H1 (cell line): Measurements from ENCODE around the gene TUBA4B. TPM values are rescaled to one million over a fixed set of nuclear protein-coding genes. Genes with fewer than 3 reads are reported as not detected.

Experiments
- CTCF ChIA-PET: fragments of 300-600 bp; sonication (Branson Sonifier 250); formaldehyde crosslinking; loops from one replicate; lab custom pipeline; 2021; ENCODE audit not compliant: partially characterized antibody; lab: Charles Lee
- POLR2A ChIA-PET: fragments of 300-600 bp; sonication (Branson Sonifier 250); formaldehyde crosslinking; loops from one replicate; lab custom pipeline; 2021; ENCODE audit warnings: inconsistent platforms; ENCODE audit not compliant: partially characterized antibody; lab: Charles Lee
- DNase-seq, 2 experiments: peaks; one replicate each; pipeline versions ENCODE4 v3.0.0 to v3.0.0-alpha.2; 2010 to 2022; ENCODE audit warnings: low spot score in 2 of 2, low read depth in 1 of 2, mixed read lengths in 1 of 2
- FAIRE-seq: peaks from 2 replicates; lab custom pipeline; 2011; peaks lifted over from hg19 to GRCh38; lab: Jason Lieb, UNC
- H2AFZ ChIP-seq: 2 replicates; pipeline ENCODE4 v1.8.1; 2012; ENCODE audit warnings: low read length, inconsistent platforms
- H2AK5ac ChIP-seq: 2 replicates; pipeline ENCODE4 v1.6.1; 2013; ENCODE audit warnings: low read depth, low read length
- H2BK120ac ChIP-seq: replicated peaks from 2 replicates; pipeline ENCODE3; 2013; ENCODE audit warnings: low read depth, low read length, inconsistent platforms
- H2BK12ac ChIP-seq: 2 replicates; pipeline ENCODE4 v1.6.1; 2013; ENCODE audit warnings: low read depth, low read length
- H2BK15ac ChIP-seq: 2 replicates; pipeline ENCODE4 v1.6.1; 2013; ENCODE audit warnings: low read length
- H2BK20ac ChIP-seq: 2 replicates; pipeline ENCODE4 v1.6.1; 2013; ENCODE audit warnings: low read length
- H2BK5ac ChIP-seq: 2 replicates; pipeline ENCODE4 v1.6.1; 2013; ENCODE audit warnings: low read depth, low read length
- H3K14ac ChIP-seq: 2 replicates; pipeline ENCODE4 v1.6.1; 2013; ENCODE audit warnings: inconsistent platforms; ENCODE audit not compliant: insufficient read length
- H3K18ac ChIP-seq: 2 replicates; pipeline ENCODE4 v1.6.1; 2013; ENCODE audit warnings: low read length; ENCODE audit errors: extremely low read depth
- H3K23ac ChIP-seq: 2 replicates; pipeline ENCODE4 v1.6.1; 2013; ENCODE audit warnings: inconsistent platforms; ENCODE audit not compliant: insufficient read length
- H3K23me2 ChIP-seq: 2 replicates; pipeline ENCODE4 v1.6.1; 2013; ENCODE audit warnings: low read depth, low read length
- H3K27ac ChIP-seq: 2 replicates; pipeline ENCODE4 v1.6.1; 2011; ENCODE audit warnings: low read depth, low read length, inconsistent platforms
- H3K27me3 ChIP-seq, 4 experiments: replicated peaks in 1 of 4; 1 replicate in 1 of 4; 2 replicates in 3 of 4; pipeline versions ENCODE4 v1.6.1 to v1.8.1; 2011 to 2013; ENCODE audit warnings: low read length in 3 of 4, mild to moderate bottlenecking in 3 of 4, inconsistent platforms in 2 of 4, mixed read lengths in 2 of 4, moderate library complexity in 1 of 4; ENCODE audit not compliant: control insufficient read depth in 3 of 4, insufficient read depth in 3 of 4; ENCODE audit errors: extremely low read depth in 1 of 4
- H3K36me3 ChIP-seq, 4 experiments: 2 replicates each; pipeline versions ENCODE4 v1.6.1 to v1.8.1; 2011 to 2013; ENCODE audit warnings: mild to moderate bottlenecking in 4 of 4, low read length in 3 of 4, moderate library complexity in 2 of 4, control low read depth in 1 of 4, inconsistent platforms in 1 of 4; ENCODE audit not compliant: insufficient read depth in 4 of 4, control insufficient read depth in 2 of 4
- H3K4ac ChIP-seq: replicated peaks from 2 replicates; pipeline ENCODE3; 2013; ENCODE audit warnings: low read length, low read depth, mixed read lengths, inconsistent platforms; ENCODE audit not compliant: insufficient read length
- H3K4me1 ChIP-seq, 4 experiments: replicated peaks in 1 of 4; 1 replicate in 1 of 4; 2 replicates in 3 of 4; pipeline versions ENCODE4 v1.6.1 to v1.8.1; 2011 to 2013; ENCODE audit warnings: low read length in 3 of 4, inconsistent platforms in 2 of 4, mixed read lengths in 1 of 4; ENCODE audit not compliant: insufficient read depth in 4 of 4, control insufficient read depth in 3 of 4
- H3K4me2 ChIP-seq, 2 experiments: 2 replicates each; pipeline versions ENCODE4 v1.6.1 to v1.8.1; 2011 to 2013; ENCODE audit warnings: low read depth in 2 of 2, low read length in 2 of 2, control low read depth in 1 of 2, inconsistent platforms in 1 of 2, mild to moderate bottlenecking in 1 of 2; ENCODE audit not compliant: insufficient read depth in 1 of 2
- H3K4me3 ChIP-seq, 4 experiments: fragments of 200-600, 300-600 bp in 1 of 4; sonication (generic), shearing (Covaris generic), sonication (Bioruptor Twin) in 1 of 4; 2 replicates each; pipeline versions ENCODE4 v1.5.1 to v1.8.1; 2011 to 2016; ENCODE audit warnings: low read length in 4 of 4, low read depth in 3 of 4, control low read depth in 2 of 4, inconsistent platforms in 2 of 4, mild to moderate bottlenecking in 2 of 4, mixed read lengths in 1 of 4, moderate library complexity in 1 of 4; ENCODE audit not compliant: insufficient read depth in 2 of 4; ENCODE audit errors: extremely low read depth in 1 of 4
- H3K56ac ChIP-seq: replicated peaks from 2 replicates; pipeline ENCODE3; 2013; ENCODE audit warnings: low read depth, mild to moderate bottlenecking, mixed read lengths, low read length, inconsistent platforms; ENCODE audit not compliant: insufficient read length
- H3K79me1 ChIP-seq: 2 replicates; pipeline ENCODE4 v1.6.1; 2013; ENCODE audit warnings: low read depth, low read length, control low read depth
- H3K79me2 ChIP-seq, 2 experiments: 2 replicates each; pipeline versions ENCODE4 v1.6.1 to v1.8.1; 2012 to 2013; ENCODE audit warnings: low read length in 2 of 2, mild to moderate bottlenecking in 2 of 2, inconsistent platforms in 1 of 2; ENCODE audit not compliant: insufficient read depth in 2 of 2, control insufficient read depth in 1 of 2
- H3K9ac ChIP-seq, 4 experiments: replicated peaks in 1 of 4; 1 replicate in 1 of 4; 2 replicates in 3 of 4; pipeline versions ENCODE4 v1.6.1 to v1.8.1; 2011 to 2013; ENCODE audit warnings: low read depth in 3 of 4, low read length in 3 of 4, control low read depth in 2 of 4, mild to moderate bottlenecking in 2 of 4, moderate library complexity in 2 of 4, inconsistent platforms in 1 of 4; ENCODE audit errors: extremely low read depth in 1 of 4
- H3K9me3 ChIP-seq, 2 experiments: 2 replicates each; pipeline versions ENCODE4 v1.6.1 to v1.8.1; 2012 to 2013; ENCODE audit warnings: mild to moderate bottlenecking in 2 of 2, moderate library complexity in 2 of 2, control low read depth in 1 of 2, inconsistent platforms in 1 of 2, low read depth in 1 of 2, low read length in 1 of 2, mixed read lengths in 1 of 2; ENCODE audit not compliant: insufficient read depth in 2 of 2
- H4K20me1 ChIP-seq, 2 experiments: replicated peaks in 1 of 2; 2 replicates each; pipeline versions ENCODE3 to v1.8.1; 2011 to 2013; ENCODE audit warnings: inconsistent platforms in 2 of 2, low read length in 2 of 2, mild to moderate bottlenecking in 1 of 2; ENCODE audit not compliant: insufficient read depth in 2 of 2, control insufficient read depth in 1 of 2
- H4K5ac ChIP-seq: 2 replicates; pipeline ENCODE4 v1.6.1; 2013; ENCODE audit warnings: low read length, low read depth, mixed read lengths, inconsistent platforms; ENCODE audit not compliant: insufficient read length
- H4K8ac ChIP-seq: 2 replicates; pipeline ENCODE4 v1.8.0; 2013; ENCODE audit warnings: mild to moderate bottlenecking, moderate library complexity, low read length, inconsistent platforms; ENCODE audit not compliant: insufficient read depth; ENCODE audit errors: extremely low read depth
- H4K91ac ChIP-seq: replicated peaks from 2 replicates; pipeline ENCODE3; 2013; ENCODE audit warnings: low read length, mixed read lengths, inconsistent platforms; ENCODE audit not compliant: insufficient read length
- ASH2L ChIP-seq: fragments of 200-600, 300-600 bp; sonication (generic); IDR thresholded peaks from one replicate; pipeline ENCODE4 v1.7.1; 2017; ENCODE audit warnings: low read length
- BRCA1 ChIP-seq: IDR thresholded peaks from 2 replicates; pipeline ENCODE4 v1.6.1; 2012; ENCODE audit warnings: low read depth, low read length, improper control_type of control experiment
- EGR1 ChIP-seq: IDR thresholded peaks from 2 replicates; pipeline ENCODE4 v1.6.1; 2011; ENCODE audit warnings: low read depth, low read length, borderline replicate concordance
- GTF2F1 ChIP-seq: IDR thresholded peaks from 2 replicates; pipeline ENCODE4 v1.6.1; 2012; ENCODE audit warnings: low read depth, low read length, improper control_type of control experiment, borderline replicate concordance
- JUND ChIP-seq: IDR thresholded peaks from 2 replicates; pipeline ENCODE4 v1.6.1; 2011; ENCODE audit warnings: mild to moderate bottlenecking, improper control_type of control experiment, low read length
- RAD21 ChIP-seq, 2 experiments: IDR thresholded peaks in 1 of 2; conservative IDR thresholded peaks in 1 of 2; 2 replicates each; pipeline ENCODE4 v1.6.1; 2011; ENCODE audit warnings: low read depth in 2 of 2, low read length in 2 of 2, improper control_type of control experiment in 1 of 2, inconsistent platforms in 1 of 2, mild to moderate bottlenecking in 1 of 2, moderate library complexity in 1 of 2
- RFX5 ChIP-seq: IDR thresholded peaks from 2 replicates; pipeline ENCODE4 v1.6.1; 2011; ENCODE audit warnings: low read depth, low read length, improper control_type of control experiment, borderline replicate concordance
- RNF2 ChIP-seq: fragments of 200-900, 300-1000 bp; sonication (generic); IDR thresholded peaks from 2 replicates; pipeline ENCODE4 v1.7.1; 2016; ENCODE audit warnings: borderline replicate concordance, low read depth, mild to moderate bottlenecking, antibody characterized with exemption, low read length; ENCODE audit not compliant: poor library complexity, severe bottlenecking; ENCODE audit errors: missing control alignments
- RXRA ChIP-seq: IDR thresholded peaks from 2 replicates; pipeline ENCODE4 v1.6.1; 2011; ENCODE audit warnings: low read depth, mild to moderate bottlenecking, low read length, moderate library complexity; ENCODE audit not compliant: insufficient read depth
- SIX5 ChIP-seq: IDR thresholded peaks from 2 replicates; pipeline ENCODE4 v1.6.1; 2011; ENCODE audit warnings: mild to moderate bottlenecking, low read depth, low read length
- SP2 ChIP-seq: IDR thresholded peaks from 2 replicates; pipeline ENCODE4 v1.6.1; 2012; ENCODE audit warnings: mild to moderate bottlenecking, low read length, inconsistent platforms
- TEAD4 ChIP-seq: IDR thresholded peaks from 2 replicates; pipeline ENCODE4 v1.6.1; 2012; ENCODE audit warnings: low read depth, low read length, inconsistent platforms, mixed read lengths
- WGBS, 2 experiments: shearing (Covaris generic) in 1 of 2; methylation state at CpG; one replicate each; pipeline versions ENCODE4 v1.1.6 to v1.1.7; 2013 to 2015; ENCODE audit warnings: low lambda C conversion rate in 2 of 2, mixed read lengths in 2 of 2, inconsistent platforms in 1 of 2, low coverage in 1 of 2, missing lambda C conversion rate in 1 of 2; ENCODE audit not compliant: insufficient replicate concordance in 2 of 2, insufficient coverage in 1 of 2, insufficient read length in 1 of 2; ENCODE audit errors: extremely low coverage in 1 of 2, missing lambda C conversion rate in 1 of 2; 5-methylcytosine and 5-hydroxymethylcytosine counted together
- polyA plus RNA-seq, 7 experiments: library from polyadenylated mRNA; depleted of rRNA in 3 of 7; stranded (reverse) in 5 of 7; unstranded in 2 of 7; fragments of >200 nt in 5 of 7; fragments of 200-250 nt in 2 of 7; gene quantifications; 1 replicate in 5 of 7; 2 replicates in 1 of 7; 4 replicates in 1 of 7; pipeline versions ENCODE4 v1.2.1 to v1.2.3, GENCODE V29; 2011 to 2013; ENCODE audit warnings: missing spikeins in 2 of 7, mixed read lengths in 2 of 7
- total RNA-seq: library from RNA; stranded (reverse); fragmentation: NEBNext Ultra II Directional; extraction: Animal tissue kit (Norgen Biotek cat#: 25700); gene quantifications from 2 replicates; pipeline ENCODE4 v1.2.1, GENCODE V29; 2021

Gene TUBA4B
- total and polyA plus RNA-seq, 2 of the 8 experiments (the other 6 are each of a cell fraction or from before 2014, with no cell fraction given): 0.08 to 0.24 TPM

DNA sequence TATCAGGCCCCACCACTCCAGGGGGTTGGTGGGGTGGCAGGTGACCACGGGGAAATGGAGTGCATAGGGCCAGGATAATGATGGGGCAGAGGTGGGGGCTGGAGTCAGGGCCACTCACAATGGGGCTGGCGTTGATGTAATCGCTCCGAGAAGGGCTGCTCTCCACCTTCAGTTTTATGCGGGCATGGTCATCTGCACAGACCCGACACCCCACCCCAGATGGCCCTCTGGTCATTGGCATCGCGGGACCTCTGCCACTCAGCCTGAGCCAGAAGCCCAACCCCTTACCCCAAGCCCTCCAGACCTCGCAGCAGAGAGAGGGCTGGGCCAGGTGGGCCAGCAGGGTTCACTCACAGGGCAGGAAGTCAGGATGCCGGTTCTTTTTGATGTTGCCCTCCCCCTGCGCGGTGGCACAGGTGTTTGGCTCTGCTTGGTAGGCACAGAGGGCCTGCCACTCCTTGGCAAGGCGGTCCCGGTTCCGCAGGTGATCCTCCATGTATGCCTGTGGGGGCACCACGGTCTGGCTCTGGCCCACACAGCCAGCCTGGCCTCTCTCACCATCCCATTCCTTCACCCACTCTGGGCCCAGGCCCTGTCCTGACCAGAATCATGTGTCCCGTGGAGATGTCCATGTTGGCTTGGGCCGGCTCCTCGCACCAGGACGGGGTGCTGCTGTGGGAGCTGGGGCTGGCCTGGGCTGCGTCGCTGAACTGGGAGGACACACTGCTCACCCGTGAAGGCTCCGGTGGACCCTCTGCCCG, 43.8 kb downstream of the TUBA4B start:
- H3K4me2 ChIP-seq: no peak overlapping the region
- no peak overlapping the region for H3K4ac ChIP-seq
- no peaks in the 10 kb centered on the region for H3K36me3 ChIP-seq
- H4K8ac ChIP-seq: no peak overlapping the region
- ChIA-PET POLR2A (interaction anchor here (2.3 to 3.7 kb wide), 2 partner anchors 9 to 10 kb away, joined by 13 to 19 read pairs; no protein-coding TSS in a partner anchor), CTCF (interaction anchor here (0.6 to 11.7 kb wide), 20 partner anchors 12 to 249 kb away, joined by 3 to 220 read pairs (median 7); partner anchors contain the start of genes ANKZF1, ATG9A, DNAJB2 and PTPRN)
- H3K27ac ChIP-seq: no peak overlapping the region
- H3K18ac ChIP-seq: no peak overlapping the region
- no peak overlapping the region for H4K5ac ChIP-seq
- DNase-seq: no peak
- no peak overlapping the region for H3K4me3 ChIP-seq
- no peak overlapping the region for H3K56ac ChIP-seq
- H2BK120ac ChIP-seq: no peak overlapping the region
- H2AK5ac ChIP-seq: no peak overlapping the region
- no peak overlapping the region for H4K91ac ChIP-seq
- no peaks in the 10 kb centered on the region for H3K79me2 ChIP-seq
- no peak overlapping the region; the same call in 1 of the 2 replicates for H2BK5ac ChIP-seq
- no peak for FAIRE-seq
- no peak overlapping the region for H2BK12ac ChIP-seq
- 91% methylated on average over 20 of the region's 25 CpGs; no CpG with 5 or more reads in 1 of the 2 experiments for WGBS, 2 experiments
- no peak overlapping the region for H2AFZ ChIP-seq
- H2BK20ac ChIP-seq: no peak overlapping the region
- H3K14ac ChIP-seq: no peak overlapping the region
- no peak overlapping the region for H3K9ac ChIP-seq
- no peak overlapping the region for H3K23ac ChIP-seq
- peaks cover 0 to 36% (median 19%) of the 10 kb centered on the region in 4 experiments; a peak in 6 of 7 replicates for H3K27me3 ChIP-seq
- H2BK15ac ChIP-seq: no peak overlapping the region
- H3K9me3 ChIP-seq: 0 out of 4 replicates have a peak, but pooled peaks cover 0 to 5% of the 10 kb centered on the region in 2 experiments
- no peaks in the 10 kb centered on the region for H4K20me1 ChIP-seq
- H3K4me1 ChIP-seq: peaks cover 0 to 8% (median 3%) of the 10 kb centered on the region in 4 experiments; a peak in 4 of 7 replicates
- peaks cover 4% of the 10 kb centered on the region; the same call in 1 of the 2 replicates for H3K23me2 ChIP-seq
- H3K79me1 ChIP-seq: no peaks in the 10 kb centered on the region; the same call in 1 of the 2 replicates
- TF ChIP-seq RXRA (no peak), BRCA1 (no peak), RFX5 (no peak), ASH2L (no peak), RNF2 (no peak), RAD21 (IDR thresholded peaks at IDR 0.05 in 1 of 2, conservative IDR thresholded peaks at IDR 0.05 in 1 of 2; ENCODE audit: low read depth in 2 of 2, low read length in 2 of 2) (no peak), SIX5 (no peak), GTF2F1 (no peak), JUND (no peak), EGR1 (no peak), SP2 (no peak), TEAD4 (no peak)
